GM19099 (cell line): Measurements from ENCODE around the gene CXCL16.

ENCODE experiments used
- POLR2A ChIP-seq: IDR thresholded peaks from 3 replicates; pipeline ENCODE4 v1.6.1; 2011; ENCODE audit warnings: low read depth; ENCODE audit not compliant: insufficient read length; ENCODE audit errors: extremely low read depth

The CXCL16 gene

DNA sequence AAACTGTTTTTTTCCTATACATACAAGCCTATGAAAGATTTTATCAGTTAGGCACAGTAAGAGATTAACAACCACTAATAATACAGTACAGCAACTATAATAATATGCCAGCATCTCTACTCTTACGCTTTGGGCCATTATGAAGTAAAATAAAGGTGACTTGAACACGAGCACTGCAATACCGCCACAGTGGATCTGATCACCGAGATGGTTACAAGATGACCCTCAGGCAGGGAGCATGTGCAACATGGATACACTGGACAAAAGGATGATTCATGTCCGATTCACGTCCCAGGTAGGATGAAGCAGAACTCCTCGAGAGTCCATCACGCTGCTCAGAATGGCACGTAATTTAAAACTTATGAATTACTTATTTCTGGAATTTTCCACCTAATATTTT lies 46.3 kb downstream of the CXCL16 start:
- TF ChIP-seq POLR2A, result no peak

DNA sequence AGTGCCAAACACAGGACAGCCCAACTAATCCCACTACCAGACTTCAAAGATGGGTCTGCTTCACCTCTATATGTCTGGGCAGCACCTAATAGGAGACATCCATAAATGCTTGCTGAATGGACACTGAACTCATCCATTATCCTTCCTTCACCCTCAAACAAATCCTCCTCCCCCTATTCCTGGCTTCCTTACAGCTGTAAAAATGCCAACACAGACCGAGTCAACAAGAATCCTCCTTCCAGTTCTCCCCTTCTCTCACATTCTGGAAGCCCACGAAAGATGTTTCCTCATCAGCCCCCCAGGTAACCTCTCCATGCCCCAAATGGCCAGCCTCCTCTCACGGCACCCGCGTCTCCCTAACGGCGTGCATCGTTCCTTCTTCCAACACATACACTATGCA lies 48.0 kb downstream of the CXCL16 start:
- TF ChIP-seq POLR2A, result no peak

- no peak for TF ChIP-seq POLR2A
Observed at GRCh38 chr17:4690745-4691144, 49.0 kb downstream of the CXCL16 start.
